Gastroesophageal sphincter (tissue), 4 donors: ENCODE results near the gene PTAR1. TPM values are rescaled to one million over a fixed set of nuclear protein-coding genes. Genes with fewer than 3 reads are reported as not detected.
A peak's percentile ranks its signal among the peaks of the same experiment; 100 is the strongest.

Source experiments
- ATAC-seq: fragments of 150-250 bp; one replicate; pipeline ENCODE4 v1.9.1; 2016; ENCODE audit warnings: mild to moderate bottlenecking, moderate library complexity
- H3K27ac ChIP-seq, 4 donors: fragments of 200-600 bp; sonication (generic) in 3 of 4; 1 replicate in 3 of 4; 2 replicates in 1 of 4; pipeline ENCODE4 v1.5.1; 2016 to 2019
- H3K27me3 ChIP-seq: fragments of 200-600 bp; sonication (generic); one replicate; pipeline ENCODE4 v1.5.1; 2019
- H3K36me3 ChIP-seq, 2 donors: fragments of 200-600 bp; sonication (generic); one replicate each; pipeline ENCODE4 v1.5.1; 2019; ENCODE audit warnings: control low read depth in 1 of 2
- H3K4me1 ChIP-seq, 3 donors: fragments of 200-600 bp; sonication (generic); 1 replicate in 2 of 3; 2 replicates in 1 of 3; pipeline ENCODE4 v1.5.1; 2016 to 2019; ENCODE audit warnings: control low read depth in 2 of 3
- H3K4me3 ChIP-seq, 2 donors: fragments of 200-600 bp; sonication (generic); one replicate each; pipeline ENCODE4 v1.5.1; 2019; ENCODE audit warnings: mild to moderate bottlenecking in 1 of 2, moderate library complexity in 1 of 2
- H3K9me3 ChIP-seq, 3 donors: fragments of 200-600 bp; sonication (generic); one replicate each; pipeline ENCODE4 v1.5.1; 2017 to 2019; ENCODE audit warnings: control low read depth in 2 of 3
- EP300 ChIP-seq: sonication (generic); formaldehyde crosslinking; IDR thresholded peaks from one replicate; pipeline ENCODE4 v1.6.1; 2017; ENCODE audit warnings: antibody characterized with exemption, mild to moderate bottlenecking
- POLR2A ChIP-seq, 2 donors: fragments of 450-650 bp; IDR thresholded peaks; one replicate each; pipeline ENCODE4 v1.6.1; 2017; ENCODE audit warnings: antibody characterized with exemption in 2 of 2, mild to moderate bottlenecking in 2 of 2, moderate library complexity in 1 of 2
- POLR2AphosphoS5 ChIP-seq: sonication (generic); formaldehyde crosslinking; IDR thresholded peaks from one replicate; pipeline ENCODE4 v1.6.1; 2017; ENCODE audit warnings: antibody characterized with exemption
- WGBS, 2 donors: methylation state at CpG; one replicate each; pipeline ENCODE4 v1.1.5; 2018; ENCODE audit warnings: low coverage in 1 of 2; 5-methylcytosine and 5-hydroxymethylcytosine counted together
- total RNA-seq, 4 donors: library from RNA; depleted of rRNA; stranded (reverse); fragments of >200 nt; gene quantifications; one replicate each; pipeline ENCODE4 v1.1.0, GENCODE V29; 2016
- TF ChIP-seq, protein P1 (sequence below), 4 experiments: fragments of 200-600 bp in 2 of 4; fragments of 450-650 bp in 2 of 4; sonication (generic) in 1 of 4; IDR thresholded peaks; one replicate each; pipeline ENCODE4 v1.5.1; 2017 to 2019; ENCODE audit warnings: antibody characterized with exemption in 4 of 4, mild to moderate bottlenecking in 2 of 4, moderate library complexity in 2 of 4

Gene PTAR1
- total RNA-seq, 4 donors from 2014 or later = 55.0 to 91.8 (median 68.5) TPM

- no peak for TF ChIP-seq EP300
- ATAC-seq = no peak
- no peaks in the 10 kb centered on the region for H3K36me3 ChIP-seq
- H3K9me3 ChIP-seq = no peaks in the 10 kb centered on the region
- H3K4me1 ChIP-seq = peaks cover 3 to 15% (median 5%) of the 10 kb centered on the region in 3 donors
- 80 to 87% methylated on average over 1 of the region's 1 CpG for WGBS, 2 donors
- no peak overlapping the region for H3K4me3 ChIP-seq
- no peaks in the 10 kb centered on the region for H3K27me3 ChIP-seq
- H3K27ac ChIP-seq = no peak overlapping the region
These were observed 2.7 kb upstream of the PTAR1 start for GRCh38 chr9:69762527-69762926.

DNA sequence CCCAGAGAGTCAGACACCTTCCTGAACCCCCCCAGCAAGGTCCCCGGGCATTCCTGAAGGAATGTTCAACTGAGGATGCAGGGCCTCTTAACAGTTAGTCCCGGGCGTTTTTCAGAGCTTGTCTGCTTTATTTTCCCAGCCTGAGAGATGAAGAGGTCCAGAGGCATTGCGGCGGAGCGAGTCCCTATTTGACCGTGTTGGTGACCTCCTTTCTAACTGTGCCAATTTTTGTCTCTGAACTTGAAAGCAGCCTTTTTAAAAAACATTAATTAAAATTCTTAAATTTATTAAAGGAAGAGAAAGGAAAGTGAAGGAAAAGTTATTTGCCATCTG is 433 bp upstream of the PTAR1 start:
- WGBS, 2 donors = 0 to 28% methylated on average over 4 to 7 of the region's 7 CpGs
- Histone ChIP-seq H3K4me3 (peak overlapping the region; percentile 54 to 75), H3K4me1 (peaks cover 3 to 32% (median 5%) of the 10 kb centered on the region in 3 donors), H3K36me3 (no peaks in the 10 kb centered on the region), H3K9me3 (no peaks in the 10 kb centered on the region), H3K27me3 (no peaks in the 10 kb centered on the region), H3K27ac (peak overlapping the region; percentile 55 to 98 (median 94))
- TF ChIP-seq POLR2AphosphoS5 (no peak), EP300 (no peak), POLR2A (IDR thresholded peaks at IDR 0.05) (no peak)
- TF ChIP-seq, protein P1, sequence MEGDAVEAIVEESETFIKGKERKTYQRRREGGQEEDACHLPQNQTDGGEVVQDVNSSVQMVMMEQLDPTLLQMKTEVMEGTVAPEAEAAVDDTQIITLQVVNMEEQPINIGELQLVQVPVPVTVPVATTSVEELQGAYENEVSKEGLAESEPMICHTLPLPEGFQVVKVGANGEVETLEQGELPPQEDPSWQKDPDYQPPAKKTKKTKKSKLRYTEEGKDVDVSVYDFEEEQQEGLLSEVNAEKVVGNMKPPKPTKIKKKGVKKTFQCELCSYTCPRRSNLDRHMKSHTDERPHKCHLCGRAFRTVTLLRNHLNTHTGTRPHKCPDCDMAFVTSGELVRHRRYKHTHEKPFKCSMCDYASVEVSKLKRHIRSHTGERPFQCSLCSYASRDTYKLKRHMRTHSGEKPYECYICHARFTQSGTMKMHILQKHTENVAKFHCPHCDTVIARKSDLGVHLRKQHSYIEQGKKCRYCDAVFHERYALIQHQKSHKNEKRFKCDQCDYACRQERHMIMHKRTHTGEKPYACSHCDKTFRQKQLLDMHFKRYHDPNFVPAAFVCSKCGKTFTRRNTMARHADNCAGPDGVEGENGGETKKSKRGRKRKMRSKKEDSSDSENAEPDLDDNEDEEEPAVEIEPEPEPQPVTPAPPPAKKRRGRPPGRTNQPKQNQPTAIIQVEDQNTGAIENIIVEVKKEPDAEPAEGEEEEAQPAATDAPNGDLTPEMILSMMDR (IDR thresholded peaks at IDR 0.05) = no peak
- ATAC-seq = peak; percentile 12

- ATAC-seq = no peak
- H3K4me3 ChIP-seq = peak overlapping the region; percentile 71 to 75
- H3K36me3 ChIP-seq = no peaks in the 10 kb centered on the region
- TF ChIP-seq POLR2A (IDR thresholded peaks at IDR 0.05) (no peak), POLR2AphosphoS5 (no peak), EP300 (no peak)
- TF ChIP-seq, protein P1 (IDR thresholded peaks at IDR 0.05) = no peak
- 0% methylated on average over 5 of the region's 5 CpGs for WGBS, 2 donors
- peak overlapping the region; percentile 79 to 98 (median 94) for H3K27ac ChIP-seq
- no peaks in the 10 kb centered on the region for H3K9me3 ChIP-seq
- H3K27me3 ChIP-seq = no peaks in the 10 kb centered on the region
- H3K4me1 ChIP-seq = peaks cover 3 to 34% (median 5%) of the 10 kb centered on the region in 3 donors
These were observed 790 bp downstream of the PTAR1 start for GRCh38 chr9:69759021-69759420.

DNA sequence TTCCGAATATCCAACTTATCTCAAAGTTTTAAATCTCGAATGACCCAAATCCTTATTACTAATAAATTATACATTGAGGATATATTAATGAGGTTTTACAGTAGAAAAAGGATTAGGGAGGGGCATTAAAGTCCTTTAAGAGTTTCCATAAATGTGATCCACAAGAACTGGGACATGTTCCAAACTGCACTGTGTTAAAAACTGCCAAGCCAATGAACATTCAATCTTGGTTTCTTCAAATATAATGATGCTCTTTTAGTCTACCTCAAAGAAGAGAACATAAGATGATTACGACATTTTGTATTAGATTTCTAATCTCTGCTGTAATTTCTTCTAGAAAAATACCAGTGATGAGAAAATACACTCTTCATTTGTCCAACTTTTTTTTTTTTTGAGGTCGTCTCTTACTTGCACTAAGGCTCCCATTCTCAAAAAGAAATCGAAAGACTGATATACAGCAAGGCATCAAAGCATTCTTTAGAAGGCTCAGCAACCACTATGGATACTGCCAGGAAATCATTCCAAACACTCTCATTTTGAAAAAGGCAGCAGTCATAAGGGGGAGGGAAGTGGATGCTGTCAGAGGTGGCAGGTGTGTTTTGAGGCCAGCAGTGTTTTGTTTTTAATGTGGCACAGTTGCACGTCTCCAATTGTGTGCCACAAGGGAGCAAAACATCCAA is 1.7 kb downstream of the PTAR1 start:
- TF ChIP-seq POLR2AphosphoS5 (no peak), POLR2A (IDR thresholded peaks at IDR 0.05) (no peak), EP300 (no peak)
- TF ChIP-seq, protein P1 (IDR thresholded peaks at IDR 0.05) = no peak
- no peak for ATAC-seq
- Histone ChIP-seq H3K27me3 (no peaks in the 10 kb centered on the region), H3K4me1 (peaks cover 3 to 39% (median 5%) of the 10 kb centered on the region in 3 donors), H3K4me3 (peak overlapping the region in 1 of 2 donors; percentile 75), H3K9me3 (no peaks in the 10 kb centered on the region), H3K27ac (peak overlapping the region in 2 of 4 donors; percentile 95 to 98), H3K36me3 (no peaks in the 10 kb centered on the region)
- WGBS, 2 donors = 44 to 54% methylated on average over 5 to 6 of the region's 6 CpGs

DNA sequence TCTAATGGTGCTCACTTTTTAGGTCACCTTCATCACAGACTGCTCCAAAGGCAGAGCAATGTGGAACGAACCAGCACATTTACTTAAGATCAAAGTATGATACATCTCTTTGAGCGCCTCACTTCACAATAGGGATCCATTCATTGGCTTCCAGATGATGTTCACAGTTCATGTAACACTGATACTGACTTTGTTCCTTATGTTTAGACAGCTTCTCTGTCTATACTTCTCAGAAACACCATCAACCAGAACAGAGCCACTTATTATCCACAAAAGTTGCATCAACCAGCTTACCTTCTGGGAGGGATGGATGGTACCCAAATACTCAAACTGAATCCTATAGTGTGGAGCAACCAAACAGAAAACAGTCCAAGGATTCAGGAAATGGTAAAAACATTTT is 4.6 kb downstream of the PTAR1 start:
- 94 to 100% methylated on average over 1 to 2 of the region's 2 CpGs for WGBS, 2 donors

GRCh38 chr9:69753830-69754229 is 6.0 kb downstream of the PTAR1 start:
- H3K4me3 ChIP-seq = no peak overlapping the region

More for the DNA sequence above, 4.6 kb downstream of the PTAR1 start:
- TF ChIP-seq POLR2AphosphoS5 = no peak
- H3K9me3 ChIP-seq = no peaks in the 10 kb centered on the region
- peaks cover 0 to 5% of the 10 kb centered on the region in 2 donors for H3K36me3 ChIP-seq
- H3K27me3 ChIP-seq = no peaks in the 10 kb centered on the region
- no peak overlapping the region for H3K27ac ChIP-seq
- peaks cover 0 to 65% (median 5%) of the 10 kb centered on the region in 3 donors for H3K4me1 ChIP-seq
- no peak overlapping the region for H3K4me3 ChIP-seq
- no peak for ATAC-seq

More at GRCh38 chr9:69753830-69754229, 6.0 kb downstream of the PTAR1 start:
- 85 to 86% methylated on average over 3 of the region's 3 CpGs for WGBS, 2 donors
- Histone ChIP-seq H3K27me3 (no peaks in the 10 kb centered on the region), H3K36me3 (peaks cover 0 to 15% of the 10 kb centered on the region in 2 donors), H3K4me1 (peaks cover 0 to 77% (median 5%) of the 10 kb centered on the region in 3 donors), H3K9me3 (no peaks in the 10 kb centered on the region), H3K27ac (no peak overlapping the region)
- no peak for ATAC-seq
- TF ChIP-seq POLR2AphosphoS5 (no peak), POLR2A (IDR thresholded peaks at IDR 0.05) (no peak), EP300 (no peak)
- TF ChIP-seq, protein P1 (IDR thresholded peaks at IDR 0.05) = no peak
